A673 (cell line): ENCODE measurements around the gene OR1I1. TPM values are rescaled to one million over a fixed set of nuclear protein-coding genes. Genes with fewer than 3 reads are reported as not detected.
A peak's percentile ranks its signal among the peaks of the same experiment; 100 is the strongest.

Experiments used
- BruUV-seq: library from RNA; stranded (reverse); fragments of 400-500 nt; replicated peaks from 2 replicates; lab custom pipeline; 2021; lab: Mats Ljungman, UMichigan
- CTCF ChIA-PET: fragments of 300-600 bp; sonication (Branson Sonifier 250); formaldehyde crosslinking; loops from one replicate; lab custom pipeline; 2022; ENCODE audit warnings: antibody characterized with exemption; lab: Charles Lee
- POLR2A ChIA-PET: fragments of 300-600 bp; sonication (Branson Sonifier 250); formaldehyde crosslinking; loops from one replicate; lab custom pipeline; 2022; ENCODE audit warnings: antibody characterized with exemption; ENCODE audit not compliant: low non-redundant PET; lab: Charles Lee
- DNase-seq: peaks from one replicate; pipeline ENCODE4 v3.0.0-alpha.2; 2015; ENCODE audit warnings: low spot score
- H3K27ac ChIP-seq: fragments of 200-600 bp; sonication (generic); 2 replicates; pipeline ENCODE4 v1.5.1; 2016; ENCODE audit warnings: mixed run types, low read depth, mild to moderate bottlenecking, mixed read lengths, antibody characterized with exemption, low read length; ENCODE audit not compliant: poor library complexity, severe bottlenecking
- H3K27me3 ChIP-seq: fragments of 200-600 bp; sonication (generic); replicated peaks from 2 replicates; pipeline ENCODE4 v1.6.1; 2017; ENCODE audit warnings: mixed run types, low read depth, mild to moderate bottlenecking, mixed read lengths, antibody characterized with exemption, low read length; ENCODE audit not compliant: insufficient read depth, poor library complexity
- H3K36me3 ChIP-seq: fragments of 200-600 bp; sonication (generic); 2 replicates; pipeline ENCODE4 v1.6.1; 2016; ENCODE audit warnings: mixed run types, mild to moderate bottlenecking, mixed read lengths, antibody characterized with exemption, low read length; ENCODE audit not compliant: insufficient read depth, poor library complexity, severe bottlenecking
- H3K4me1 ChIP-seq: fragments of 200-600 bp; sonication (generic); 2 replicates; pipeline ENCODE4 v1.6.1; 2017; ENCODE audit warnings: mixed run types, mild to moderate bottlenecking, mixed read lengths, antibody characterized with exemption, low read length; ENCODE audit not compliant: insufficient read depth, poor library complexity, severe bottlenecking
- H3K4me3 ChIP-seq: fragments of 200-600 bp; sonication (generic); 2 replicates; pipeline ENCODE4 v1.5.1; 2016; ENCODE audit warnings: low read depth, mixed run types, mild to moderate bottlenecking, mixed read lengths, low read length; ENCODE audit not compliant: poor library complexity, severe bottlenecking
- H3K9me3 ChIP-seq: fragments of 200-600 bp; sonication (generic); 2 replicates; pipeline ENCODE4 v1.6.1; 2016; ENCODE audit warnings: mixed run types, low read depth, mild to moderate bottlenecking, mixed read lengths, antibody characterized with exemption, low read length; ENCODE audit not compliant: poor library complexity, severe bottlenecking
- CTCF ChIP-seq: fragments of 300-800, 200-600 bp; sonication (generic); conservative IDR thresholded peaks from 2 replicates; pipeline ENCODE4 v1.5.1; 2017; ENCODE audit warnings: low read depth, mild to moderate bottlenecking, antibody characterized with exemption, low read length, moderate library complexity, mixed read lengths
- EZH2 ChIP-seq: fragments of 200-600 bp; sonication (generic); IDR thresholded peaks from 2 replicates; pipeline ENCODE4 v1.6.1; 2017; ENCODE audit warnings: borderline replicate concordance, low read depth, mild to moderate bottlenecking, mixed read lengths, antibody characterized with exemption, low read length; ENCODE audit not compliant: poor library complexity, severe bottlenecking
- intact Hi-C: fragments of 100-400 bp; cut with micrococcal nuclease; formaldehyde crosslinking; loops from one replicate; pipeline ENCODE4 v1.10.0; 2022; ENCODE audit not compliant: unreplicated experiment
- total RNA-seq: library from RNA; stranded (reverse); gene quantifications from 2 replicates; pipeline ENCODE4 v1.2.3, GENCODE V29; 2021

OR1I1 gene
- total RNA-seq, 1 experiment from 2014 or later: not detected

GRCh38 chr19:15111758-15112157, 29.7 kb downstream of the OR1I1 start:
- no TSS peak for BruUV-seq
- Histone ChIP-seq H3K9me3 (no peaks in the 10 kb centered on the region), H3K27ac (no peak overlapping the region), H3K4me3 (no peak overlapping the region), H3K36me3 (peaks cover 61% of the 10 kb centered on the region), H3K4me1 (peaks cover 8% of the 10 kb centered on the region), H3K27me3 (no peaks in the 10 kb centered on the region)
- intact Hi-C loops: no loop called here
- no peak for TF ChIP-seq EZH2
- DNase-seq: no peak
- POLR2A ChIA-PET: no interaction called here
- CTCF ChIA-PET: no interaction called here

- peaks cover 8% of the 10 kb centered on the region for H3K4me1 ChIP-seq
- H3K27ac ChIP-seq: no peak overlapping the region
- ChIA-PET CTCF (interaction anchor here (0.5 kb wide), 1 partner anchor 20 kb away, joined by 6 read pairs; no protein-coding TSS in a partner anchor), POLR2A (no interaction called here)
- H3K27me3 ChIP-seq: no peaks in the 10 kb centered on the region
- H3K4me3 ChIP-seq: no peak overlapping the region
- intact Hi-C loops: no loop called here
- BruUV-seq: no TSS peak
- no peak for TF ChIP-seq EZH2
- TF ChIP-seq CTCF: peak; percentile 26; the same call in 1 of the 2 replicates
- no peaks in the 10 kb centered on the region for H3K9me3 ChIP-seq
- H3K36me3 ChIP-seq: peaks cover 68% of the 10 kb centered on the region
- DNase-seq: no peak
Measured at GRCh38 chr19:15112385-15112784, 30.4 kb downstream of the OR1I1 start.

GRCh38 chr19:15113245-15114152, 31.5 kb downstream of the OR1I1 start:
- ChIA-PET CTCF (interaction anchor here (1.1 kb wide), 1 partner anchor 442 kb away, joined by 3 read pairs; no protein-coding TSS in a partner anchor), POLR2A (no interaction called here)
- intact Hi-C loops: no loop called here
- BruUV-seq: no TSS peak
- H3K4me1 ChIP-seq: peaks cover under 1% of the 10 kb centered on the region
- H3K9me3 ChIP-seq: no peaks in the 10 kb centered on the region
- H3K27ac ChIP-seq: no peak overlapping the region
- H3K4me3 ChIP-seq: no peak overlapping the region
- TF ChIP-seq EZH2: no peak
- TF ChIP-seq CTCF: no peak
- peaks cover 78% of the 10 kb centered on the region for H3K36me3 ChIP-seq
- DNase-seq: peak; percentile 27
- H3K27me3 ChIP-seq: no peaks in the 10 kb centered on the region

GRCh38 chr19:15114153-15114540, 32.1 kb downstream of the OR1I1 start:
- H3K27ac ChIP-seq: no peak overlapping the region
- ChIA-PET POLR2A (no interaction called here), CTCF (interaction anchor here (1.1 kb wide), 1 partner anchor 441 kb away, joined by 3 read pairs; no protein-coding TSS in a partner anchor)
- H3K36me3 ChIP-seq: peaks cover 85% of the 10 kb centered on the region
- no TSS peak for BruUV-seq
- no peak overlapping the region for H3K4me3 ChIP-seq
- no peaks in the 10 kb centered on the region for H3K4me1 ChIP-seq
- no peaks in the 10 kb centered on the region for H3K27me3 ChIP-seq
- DNase-seq: no peak
- TF ChIP-seq CTCF (no peak), EZH2 (no peak)
- intact Hi-C loops: no loop called here
- no peaks in the 10 kb centered on the region for H3K9me3 ChIP-seq
